ENCODE results near the gene C12orf50.

- TF ChIP-seq CTCF (IDR thresholded peaks at IDR 0.05 in 2 of 3, conservative IDR thresholded peaks at IDR 0.05 in 1 of 3; ENCODE audit: insufficient read depth in 2 of 3, low read depth in 1 of 3, low read length in 3 of 3) (no peak), SIRT6 (IDR thresholded peaks at IDR 0.05; ENCODE audit: low read depth, low read length) (no peak), TAF15 (IDR thresholded peaks at IDR 0.05; ENCODE audit: low read depth, low read length) (no peak), STAT6 (CRISPR knock-in tag; IDR thresholded peaks at IDR 0.05) (no peak), SIX5 (IDR thresholded peaks at IDR 0.05; ENCODE audit: borderline replicate concordance in 1 of 2, insufficient read depth in 1 of 2, low read depth in 1 of 2, low read length in 2 of 2) (no peak), FUS (optimal IDR thresholded peaks at IDR 0.05; ENCODE audit: low read depth, low read length) (no peak), KAT8 (IDR thresholded peaks at IDR 0.05; ENCODE audit: low read depth) (no peak), NBN (IDR thresholded peaks at IDR 0.05; ENCODE audit: low read depth) (no peak), ZNF24 (IDR thresholded peaks at IDR 0.05) (no peak), POLR2AphosphoS5 (IDR thresholded peaks at IDR 0.05; ENCODE audit: control insufficient read depth, insufficient read depth, low read depth, low read length) (no peak), BRF2 (IDR thresholded peaks at IDR 0.05; ENCODE audit: borderline replicate concordance, insufficient read depth, insufficient read length) (no peak)
Measured at GRCh38 chr12:87952223-87952622, 77.0 kb downstream of the C12orf50 start.
